ENCODE results near the gene MYO1B.

- no peak for TF ChIP-seq SUZ12 (IDR thresholded peaks at IDR 0.05; ENCODE audit: extremely low read depth, insufficient read depth, insufficient read length)
- no peak for TF ChIP-seq YY1 (IDR thresholded peaks at IDR 0.05; ENCODE audit: insufficient read depth, insufficient read length)
- TF ChIP-seq ZNF274 (IDR thresholded peaks at IDR 0.05; ENCODE audit: low read depth, low read length) = no peak
Measured at GRCh38 chr2:191243154-191243553, 2.0 kb upstream of the MYO1B start.
